ENCODE results near the gene ZNF57. TPM values are rescaled to one million over a fixed set of nuclear protein-coding genes. Genes with fewer than 3 reads are reported as not detected.

Gene ZNF57
- total RNA-seq, 2 experiments from 2014 or later: 4.3 to 7.4 TPM

GRCh38 chr19:2858864-2859263 is 41.9 kb upstream of the ZNF57 start:
- TF ChIP-seq EZH2phosphoT487 (IDR thresholded peaks at IDR 0.05; ENCODE audit: borderline replicate concordance, low read depth, low read length): no peak
- TF ChIP-seq, protein P1, sequence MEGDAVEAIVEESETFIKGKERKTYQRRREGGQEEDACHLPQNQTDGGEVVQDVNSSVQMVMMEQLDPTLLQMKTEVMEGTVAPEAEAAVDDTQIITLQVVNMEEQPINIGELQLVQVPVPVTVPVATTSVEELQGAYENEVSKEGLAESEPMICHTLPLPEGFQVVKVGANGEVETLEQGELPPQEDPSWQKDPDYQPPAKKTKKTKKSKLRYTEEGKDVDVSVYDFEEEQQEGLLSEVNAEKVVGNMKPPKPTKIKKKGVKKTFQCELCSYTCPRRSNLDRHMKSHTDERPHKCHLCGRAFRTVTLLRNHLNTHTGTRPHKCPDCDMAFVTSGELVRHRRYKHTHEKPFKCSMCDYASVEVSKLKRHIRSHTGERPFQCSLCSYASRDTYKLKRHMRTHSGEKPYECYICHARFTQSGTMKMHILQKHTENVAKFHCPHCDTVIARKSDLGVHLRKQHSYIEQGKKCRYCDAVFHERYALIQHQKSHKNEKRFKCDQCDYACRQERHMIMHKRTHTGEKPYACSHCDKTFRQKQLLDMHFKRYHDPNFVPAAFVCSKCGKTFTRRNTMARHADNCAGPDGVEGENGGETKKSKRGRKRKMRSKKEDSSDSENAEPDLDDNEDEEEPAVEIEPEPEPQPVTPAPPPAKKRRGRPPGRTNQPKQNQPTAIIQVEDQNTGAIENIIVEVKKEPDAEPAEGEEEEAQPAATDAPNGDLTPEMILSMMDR (conservative IDR thresholded peaks at IDR 0.05; ENCODE audit: low read length): no peak
- intact Hi-C loops (cut with micrococcal nuclease; ENCODE audit: unreplicated experiment): no loop called here
- no peaks in the 10 kb centered on the region for H3K9me3 ChIP-seq (ENCODE audit: low read length)
- no peaks in the 10 kb centered on the region for H3K79me2 ChIP-seq (ENCODE audit: insufficient read depth, low read depth, low read length)
- no peak for DNase-seq (ENCODE audit: low spot score)
- ChIA-PET CTCF (ENCODE audit: unreplicated experiment) (no interaction called here), POLR2A (no interaction called here)
- no peaks in the 10 kb centered on the region for H4K20me1 ChIP-seq (ENCODE audit: insufficient read depth, low read length)
- H3K9me2 ChIP-seq (ENCODE audit: insufficient read depth, low read length): no peaks in the 10 kb centered on the region
- H3K4me2 ChIP-seq (ENCODE audit: low read length): no peak overlapping the region
- H3K4me3 ChIP-seq (ENCODE audit: low read depth, low read length, poor library complexity, severe bottlenecking): no peak overlapping the region
- no peak overlapping the region for H2AFZ ChIP-seq (ENCODE audit: low read length)
- no TSS peak for BruUV-seq (replicated peaks)
- peaks cover 3% of the 10 kb centered on the region for H3K4me1 ChIP-seq (ENCODE audit: insufficient read depth, low read length, poor library complexity, severe bottlenecking)
- H3K36me3 ChIP-seq (ENCODE audit: insufficient read depth, low read length): peaks cover 11% of the 10 kb centered on the region
- H3K27ac ChIP-seq (ENCODE audit: low read depth, low read length, poor library complexity, severe bottlenecking): no peak overlapping the region

DNA sequence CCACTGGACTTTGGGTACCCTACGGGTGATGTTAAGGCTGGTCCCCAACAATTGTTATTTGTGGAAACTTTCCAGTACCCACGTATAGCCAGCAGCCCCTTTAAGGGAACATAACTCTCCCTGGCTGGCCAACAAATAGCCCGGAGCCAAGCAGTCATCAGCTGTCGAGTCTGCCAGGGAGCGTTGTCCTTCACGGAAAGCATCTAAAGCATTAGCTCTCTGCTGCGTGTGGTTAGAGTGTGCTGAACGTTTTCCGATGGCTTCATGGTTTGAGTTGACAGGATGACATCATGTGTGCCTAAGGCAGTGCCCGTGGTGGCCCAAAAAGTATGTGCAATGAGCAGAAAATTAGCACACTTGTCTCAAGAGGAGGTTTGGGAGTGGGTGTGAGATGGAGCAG is 36.9 kb upstream of the ZNF57 start:
- H3K27ac ChIP-seq (ENCODE audit: low read depth, low read length, poor library complexity, severe bottlenecking): no peak overlapping the region
- POLR2A ChIA-PET: no interaction called here
- no peaks in the 10 kb centered on the region for H3K36me3 ChIP-seq (ENCODE audit: insufficient read depth, low read length)
- H3K9me3 ChIP-seq (ENCODE audit: low read length): no peaks in the 10 kb centered on the region
- no peak overlapping the region for H3K4me2 ChIP-seq (ENCODE audit: low read length)
- no peaks in the 10 kb centered on the region for H3K4me1 ChIP-seq (ENCODE audit: insufficient read depth, low read length, poor library complexity, severe bottlenecking)
- CTCF ChIA-PET (ENCODE audit: unreplicated experiment): no interaction called here
- TF ChIP-seq EZH2phosphoT487 (IDR thresholded peaks at IDR 0.05; ENCODE audit: borderline replicate concordance, low read depth, low read length): no peak
- TF ChIP-seq, protein P1 (conservative IDR thresholded peaks at IDR 0.05; ENCODE audit: low read length): no peak
- no peak for DNase-seq (ENCODE audit: low spot score)
- no peaks in the 10 kb centered on the region for H3K79me2 ChIP-seq (ENCODE audit: insufficient read depth, low read depth, low read length)
- H3K4me3 ChIP-seq (ENCODE audit: low read depth, low read length, poor library complexity, severe bottlenecking): no peak overlapping the region
- intact Hi-C loops (cut with micrococcal nuclease; ENCODE audit: unreplicated experiment): no loop called here
- H4K20me1 ChIP-seq (ENCODE audit: insufficient read depth, low read length): no peaks in the 10 kb centered on the region
- no peak overlapping the region for H2AFZ ChIP-seq (ENCODE audit: low read length)
- no TSS peak for BruUV-seq (replicated peaks)
- H3K9me2 ChIP-seq (ENCODE audit: insufficient read depth, low read length): no peaks in the 10 kb centered on the region

DNA sequence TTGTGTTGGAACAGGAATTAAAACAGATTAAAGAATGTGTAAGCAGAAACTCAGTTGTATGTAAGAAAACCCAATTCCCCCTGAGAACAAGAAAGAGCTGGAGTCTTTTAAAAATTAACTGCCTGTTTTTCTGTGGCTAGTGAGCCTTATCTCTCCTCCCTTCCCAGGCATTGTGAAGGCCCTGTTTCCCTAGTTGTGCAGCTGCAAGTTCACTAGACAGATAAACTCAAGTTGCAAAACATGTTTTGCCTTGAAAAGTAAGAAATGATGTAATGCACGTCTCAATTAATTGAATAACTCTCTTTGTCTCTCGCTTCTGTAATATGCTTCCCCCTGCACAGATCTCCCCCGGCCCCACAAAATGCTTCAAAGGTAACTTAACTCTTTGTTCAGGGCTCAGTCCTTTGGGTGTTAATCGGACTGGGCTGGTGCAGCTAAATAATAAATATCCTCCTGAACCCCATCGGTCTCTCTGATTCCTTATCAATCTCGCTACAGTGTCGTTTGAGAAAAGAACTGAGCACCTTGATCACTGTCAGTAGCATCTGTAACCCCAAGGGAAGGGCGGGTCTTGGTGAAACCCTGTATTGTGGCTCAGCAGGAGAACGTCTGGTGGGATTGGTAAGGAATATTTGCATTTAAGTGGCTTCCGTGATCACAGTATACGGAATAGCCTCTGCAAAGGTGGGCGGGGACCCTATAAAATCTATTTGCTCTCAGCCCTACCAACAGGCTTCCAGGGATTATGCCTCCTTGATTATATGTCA is 35.2 kb upstream of the ZNF57 start:
- H4K20me1 ChIP-seq (ENCODE audit: insufficient read depth, low read length): no peaks in the 10 kb centered on the region
- intact Hi-C loops (cut with micrococcal nuclease; ENCODE audit: unreplicated experiment): no loop called here
- BruUV-seq (replicated peaks): no TSS peak
- POLR2A ChIA-PET: interaction anchor here (0.5 kb wide), 1 partner anchor 27 kb away, joined by 3 read pairs; no protein-coding TSS in a partner anchor
- no peaks in the 10 kb centered on the region for H3K4me1 ChIP-seq (ENCODE audit: insufficient read depth, low read length, poor library complexity, severe bottlenecking)
- no peak overlapping the region for H3K4me3 ChIP-seq (ENCODE audit: low read depth, low read length, poor library complexity, severe bottlenecking)
- H3K36me3 ChIP-seq (ENCODE audit: insufficient read depth, low read length): no peaks in the 10 kb centered on the region
- H3K9me2 ChIP-seq (ENCODE audit: insufficient read depth, low read length): no peaks in the 10 kb centered on the region
- H3K27ac ChIP-seq (ENCODE audit: low read depth, low read length, poor library complexity, severe bottlenecking): no peak overlapping the region
- H3K79me2 ChIP-seq (ENCODE audit: insufficient read depth, low read depth, low read length): no peaks in the 10 kb centered on the region
- TF ChIP-seq EZH2phosphoT487 (IDR thresholded peaks at IDR 0.05; ENCODE audit: borderline replicate concordance, low read depth, low read length): no peak
- TF ChIP-seq, protein P1 (conservative IDR thresholded peaks at IDR 0.05; ENCODE audit: low read length): no peak
- H3K9me3 ChIP-seq (ENCODE audit: low read length): no peaks in the 10 kb centered on the region
- CTCF ChIA-PET (ENCODE audit: unreplicated experiment): no interaction called here
- DNase-seq (ENCODE audit: low spot score): no peak
- no peak overlapping the region for H3K4me2 ChIP-seq (ENCODE audit: low read length)
- no peak overlapping the region for H2AFZ ChIP-seq (ENCODE audit: low read length)
